Heart left ventricle (tissue), 13 donors: ENCODE data around the gene CMAS.

Experiments used
- CTCF ChIP-seq, 12 donors: fragments of 200-600 bp; sonication (generic) in 4 of 12; IDR thresholded peaks; one replicate each; pipeline versions ENCODE4 v1.5.0 to v1.8.0; 2018 to 2022; ENCODE audit warnings: antibody characterized with exemption in 12 of 12, mild to moderate bottlenecking in 5 of 12
- POLR2A ChIP-seq, 2 donors: fragments of 450-650 bp; IDR thresholded peaks; one replicate each; pipeline ENCODE4 v1.6.1; 2017; ENCODE audit warnings: antibody characterized with exemption in 2 of 2, mild to moderate bottlenecking in 2 of 2, moderate library complexity in 2 of 2
- donor health status: ischemic (EF 13 %, LVEDD 7.1; RV severe dilation, severe dysfunction).
- donor health status: DM: no; HTN: yes; CAD: no.
- donor health status: DM: no; HTN: no; CAD: no.
- donor health status: ischemic (EF 25% LVEDD 6.9; RV normal size, moderate dysfunction).
- donor health status: ischemic (EF 25% LVEDD 5.7; RV mildly dilated, moderate dysfunction).
- donor health status: ischemic (EF 35%, LVEDD 5.7; RV mildly dilated, moderate dysfunction).
- donor health status: nonischemic (EF 11% LVEDD 7.7; RV severe dilation, severe dysfunction).
- donor health status: DM: yes; HTN: yes; CAD: no.
- donor health status: PGD.
- donor health status: ischemic (EF 29% LVEDD 5.4; RV normal size, mild dysfunction).
- donor health status: nonischemic (EF 23%, LVEDD 6.1; RV moderate dilation, normal function).

GRCh38 chr12:22083167-22083566, 37.1 kb downstream of the CMAS start:
- TF ChIP-seq CTCF (IDR thresholded peaks at IDR 0.05), result peak; percentile 27 to 68 (median 55)
- TF ChIP-seq POLR2A (IDR thresholded peaks at IDR 0.05), result no peak
